ENCODE measurements around the gene DPCD. TPM values are rescaled to one million over a fixed set of nuclear protein-coding genes. Genes with fewer than 3 reads are reported as not detected.

Gene DPCD
- total and polyA plus RNA-seq, 4 donors = 5.1 to 6.9 (median 5.6) TPM

DNA sequence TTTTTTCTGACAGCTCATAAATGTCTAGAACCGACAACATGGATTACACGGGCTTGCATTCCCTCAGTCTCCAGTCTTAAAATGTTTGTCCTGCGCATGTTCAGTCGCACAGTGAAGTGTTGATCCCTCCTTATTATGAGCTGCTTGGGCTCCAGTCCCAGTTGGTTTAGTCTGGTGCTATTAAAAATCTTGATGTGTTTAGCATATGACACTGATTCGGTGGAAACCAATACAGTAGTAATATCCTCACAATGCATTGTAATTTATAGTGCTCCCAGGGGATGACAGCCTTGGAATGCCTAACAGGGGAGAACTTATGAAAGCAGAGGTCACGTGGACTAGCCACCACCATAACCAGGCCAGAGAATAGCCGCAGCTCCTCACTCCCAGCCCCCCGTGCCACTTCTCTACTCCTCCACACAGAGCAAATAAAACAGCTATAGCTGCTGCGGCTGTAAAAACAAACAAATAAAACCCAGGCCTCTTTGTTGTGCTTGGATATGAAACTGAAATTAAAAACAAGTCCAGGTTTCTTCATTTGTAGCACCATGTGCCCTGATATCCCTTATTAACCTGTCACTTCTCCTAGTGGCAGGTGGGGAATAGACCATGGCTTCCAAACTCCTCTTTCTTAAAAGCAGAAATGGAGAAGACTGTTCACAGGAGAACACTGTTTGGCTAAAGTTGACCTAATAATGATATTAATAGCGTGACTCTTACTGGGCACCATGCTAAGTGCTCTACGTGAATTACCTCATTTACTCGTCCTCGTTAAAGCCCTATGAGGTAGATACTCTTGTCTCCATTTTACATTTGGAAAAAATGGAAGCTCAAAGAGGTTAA is 7.7 kb downstream of the DPCD start:
- no peaks in the 10 kb centered on the region for H3K4me1 ChIP-seq (ENCODE audit: control insufficient read depth in 4 of 4, insufficient read depth in 4 of 4, low read length in 3 of 4)
- TF ChIP-seq EGR1 (IDR thresholded peaks at IDR 0.05; ENCODE audit: low read depth in 2 of 2) = no peak
- TF ChIP-seq, protein P1, sequence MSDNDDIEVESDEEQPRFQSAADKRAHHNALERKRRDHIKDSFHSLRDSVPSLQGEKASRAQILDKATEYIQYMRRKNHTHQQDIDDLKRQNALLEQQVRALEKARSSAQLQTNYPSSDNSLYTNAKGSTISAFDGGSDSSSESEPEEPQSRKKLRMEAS (IDR thresholded peaks at IDR 0.05) = no peak
- no peak for TF ChIP-seq SP1 (IDR thresholded peaks at IDR 0.05)
- TF ChIP-seq TAF1 (conservative IDR thresholded peaks at IDR 0.05) = no peak
- no peak for TF ChIP-seq FOXA1 (IDR thresholded peaks at IDR 0.05)
- no peak for TF ChIP-seq HNF4A (conservative IDR thresholded peaks at IDR 0.05)
- TF ChIP-seq, protein P2, sequence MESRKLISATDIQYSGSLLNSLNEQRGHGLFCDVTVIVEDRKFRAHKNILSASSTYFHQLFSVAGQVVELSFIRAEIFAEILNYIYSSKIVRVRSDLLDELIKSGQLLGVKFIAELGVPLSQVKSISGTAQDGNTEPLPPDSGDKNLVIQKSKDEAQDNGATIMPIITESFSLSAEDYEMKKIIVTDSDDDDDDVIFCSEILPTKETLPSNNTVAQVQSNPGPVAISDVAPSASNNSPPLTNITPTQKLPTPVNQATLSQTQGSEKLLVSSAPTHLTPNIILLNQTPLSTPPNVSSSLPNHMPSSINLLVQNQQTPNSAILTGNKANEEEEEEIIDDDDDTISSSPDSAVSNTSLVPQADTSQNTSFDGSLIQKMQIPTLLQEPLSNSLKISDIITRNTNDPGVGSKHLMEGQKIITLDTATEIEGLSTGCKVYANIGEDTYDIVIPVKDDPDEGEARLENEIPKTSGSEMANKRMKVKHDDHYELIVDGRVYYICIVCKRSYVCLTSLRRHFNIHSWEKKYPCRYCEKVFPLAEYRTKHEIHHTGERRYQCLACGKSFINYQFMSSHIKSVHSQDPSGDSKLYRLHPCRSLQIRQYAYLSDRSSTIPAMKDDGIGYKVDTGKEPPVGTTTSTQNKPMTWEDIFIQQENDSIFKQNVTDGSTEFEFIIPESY (IDR thresholded peaks at IDR 0.05) = no peak
- no peak overlapping the region for H3K27ac ChIP-seq (ENCODE audit: low read depth in 1 of 2, low read length in 2 of 2)
- no peak overlapping the region for H3K9ac ChIP-seq (ENCODE audit: low read depth in 1 of 2, low read length in 2 of 2)
- no peak overlapping the region for H3K4me3 ChIP-seq (ENCODE audit: low read depth in 1 of 3, low read length in 3 of 3)
- no peaks in the 10 kb centered on the region for H3K9me3 ChIP-seq (ENCODE audit: control insufficient read depth in 4 of 4, low read length in 3 of 4)
- no peaks in the 10 kb centered on the region for H3K27me3 ChIP-seq (ENCODE audit: control insufficient read depth in 4 of 4, insufficient read depth in 4 of 4, low read length in 3 of 4)
- no peaks in the 10 kb centered on the region for H3K36me3 ChIP-seq (ENCODE audit: control insufficient read depth in 4 of 4, insufficient read depth in 3 of 4, low read depth in 1 of 4, low read length in 3 of 4)
- WGBS = 90% methylated on average over 13 of the region's 13 CpGs
- no peak for DNase-seq (ENCODE audit: low spot score)

DNA sequence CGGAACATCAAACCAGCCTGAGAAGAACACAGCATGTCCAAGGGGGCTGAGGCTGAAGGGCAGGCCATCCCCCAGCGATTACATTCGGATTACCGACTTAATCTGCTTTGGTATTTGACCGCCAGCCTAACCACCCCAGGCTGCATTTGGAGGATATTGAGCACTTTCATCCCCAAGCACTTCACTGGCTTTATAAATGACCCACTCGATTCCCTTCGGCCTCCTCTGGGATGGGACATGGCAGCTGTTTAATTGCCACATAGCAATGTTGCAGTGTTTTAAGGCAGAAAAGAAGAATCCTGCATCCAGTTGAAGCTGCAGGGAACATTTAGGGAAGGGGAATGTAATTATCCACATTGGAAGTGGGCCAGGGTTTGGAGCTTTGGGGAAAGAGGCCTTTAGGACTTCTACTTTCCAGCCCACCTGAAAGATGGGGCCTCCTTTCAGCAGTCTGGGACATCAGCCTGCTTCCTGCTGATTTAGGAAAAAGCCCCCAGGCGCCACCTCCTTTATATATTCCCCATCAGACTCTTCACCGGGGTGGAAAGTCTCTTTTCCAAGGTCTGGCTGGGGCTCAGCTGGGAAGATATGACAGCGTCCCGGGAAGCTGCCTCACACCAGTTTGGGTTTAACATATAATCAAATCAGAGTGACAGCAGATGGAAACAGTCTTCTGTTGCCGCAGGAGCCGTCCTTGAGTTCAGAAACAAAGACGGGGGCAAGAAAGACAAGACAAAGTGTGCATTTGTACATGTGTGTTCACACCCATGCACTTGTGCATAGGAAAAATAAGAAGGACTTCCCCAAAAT is 9.2 kb downstream of the DPCD start:
- Histone ChIP-seq H3K4me3 (ENCODE audit: low read depth in 1 of 3, low read length in 3 of 3) (no peak overlapping the region), H3K27ac (ENCODE audit: low read depth in 1 of 2, low read length in 2 of 2) (no peak overlapping the region), H3K9ac (ENCODE audit: low read depth in 1 of 2, low read length in 2 of 2) (no peak overlapping the region), H3K9me3 (ENCODE audit: control insufficient read depth in 4 of 4, low read length in 3 of 4) (no peaks in the 10 kb centered on the region), H3K27me3 (ENCODE audit: control insufficient read depth in 4 of 4, insufficient read depth in 4 of 4, low read length in 3 of 4) (no peaks in the 10 kb centered on the region), H3K4me1 (ENCODE audit: control insufficient read depth in 4 of 4, insufficient read depth in 4 of 4, low read length in 3 of 4) (no peaks in the 10 kb centered on the region), H3K36me3 (ENCODE audit: control insufficient read depth in 4 of 4, insufficient read depth in 3 of 4, low read depth in 1 of 4, low read length in 3 of 4) (no peaks in the 10 kb centered on the region)
- WGBS = 89% methylated on average over 14 of the region's 14 CpGs
- TF ChIP-seq HNF4G (IDR thresholded peaks at IDR 0.05) = no peak
- no peak for TF ChIP-seq RXRA (IDR thresholded peaks at IDR 0.05)
- TF ChIP-seq SP1 (IDR thresholded peaks at IDR 0.05) = no peak
- TF ChIP-seq, protein P3, sequence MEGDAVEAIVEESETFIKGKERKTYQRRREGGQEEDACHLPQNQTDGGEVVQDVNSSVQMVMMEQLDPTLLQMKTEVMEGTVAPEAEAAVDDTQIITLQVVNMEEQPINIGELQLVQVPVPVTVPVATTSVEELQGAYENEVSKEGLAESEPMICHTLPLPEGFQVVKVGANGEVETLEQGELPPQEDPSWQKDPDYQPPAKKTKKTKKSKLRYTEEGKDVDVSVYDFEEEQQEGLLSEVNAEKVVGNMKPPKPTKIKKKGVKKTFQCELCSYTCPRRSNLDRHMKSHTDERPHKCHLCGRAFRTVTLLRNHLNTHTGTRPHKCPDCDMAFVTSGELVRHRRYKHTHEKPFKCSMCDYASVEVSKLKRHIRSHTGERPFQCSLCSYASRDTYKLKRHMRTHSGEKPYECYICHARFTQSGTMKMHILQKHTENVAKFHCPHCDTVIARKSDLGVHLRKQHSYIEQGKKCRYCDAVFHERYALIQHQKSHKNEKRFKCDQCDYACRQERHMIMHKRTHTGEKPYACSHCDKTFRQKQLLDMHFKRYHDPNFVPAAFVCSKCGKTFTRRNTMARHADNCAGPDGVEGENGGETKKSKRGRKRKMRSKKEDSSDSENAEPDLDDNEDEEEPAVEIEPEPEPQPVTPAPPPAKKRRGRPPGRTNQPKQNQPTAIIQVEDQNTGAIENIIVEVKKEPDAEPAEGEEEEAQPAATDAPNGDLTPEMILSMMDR (IDR thresholded peaks at IDR 0.05; ENCODE audit: low read depth, low read length, missing input control) = no peak
- no peak for TF ChIP-seq GABPA (IDR thresholded peaks at IDR 0.05 in 1 of 2, conservative IDR thresholded peaks at IDR 0.05 in 1 of 2)
- TF ChIP-seq, protein P4, sequence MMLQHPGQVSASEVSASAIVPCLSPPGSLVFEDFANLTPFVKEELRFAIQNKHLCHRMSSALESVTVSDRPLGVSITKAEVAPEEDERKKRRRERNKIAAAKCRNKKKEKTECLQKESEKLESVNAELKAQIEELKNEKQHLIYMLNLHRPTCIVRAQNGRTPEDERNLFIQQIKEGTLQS (IDR thresholded peaks at IDR 0.05) = no peak
- no peak for TF ChIP-seq FOXA2 (IDR thresholded peaks at IDR 0.05)
- TF ChIP-seq HNF4A (conservative IDR thresholded peaks at IDR 0.05) = no peak
- TF ChIP-seq YY1 (IDR thresholded peaks at IDR 0.05) = no peak
- TF ChIP-seq, protein P2 (IDR thresholded peaks at IDR 0.05) = no peak
- no peak for TF ChIP-seq EGR1 (IDR thresholded peaks at IDR 0.05; ENCODE audit: low read depth in 2 of 2)
- TF ChIP-seq RAD21 (IDR thresholded peaks at IDR 0.05) = no peak
- TF ChIP-seq, protein P5, sequence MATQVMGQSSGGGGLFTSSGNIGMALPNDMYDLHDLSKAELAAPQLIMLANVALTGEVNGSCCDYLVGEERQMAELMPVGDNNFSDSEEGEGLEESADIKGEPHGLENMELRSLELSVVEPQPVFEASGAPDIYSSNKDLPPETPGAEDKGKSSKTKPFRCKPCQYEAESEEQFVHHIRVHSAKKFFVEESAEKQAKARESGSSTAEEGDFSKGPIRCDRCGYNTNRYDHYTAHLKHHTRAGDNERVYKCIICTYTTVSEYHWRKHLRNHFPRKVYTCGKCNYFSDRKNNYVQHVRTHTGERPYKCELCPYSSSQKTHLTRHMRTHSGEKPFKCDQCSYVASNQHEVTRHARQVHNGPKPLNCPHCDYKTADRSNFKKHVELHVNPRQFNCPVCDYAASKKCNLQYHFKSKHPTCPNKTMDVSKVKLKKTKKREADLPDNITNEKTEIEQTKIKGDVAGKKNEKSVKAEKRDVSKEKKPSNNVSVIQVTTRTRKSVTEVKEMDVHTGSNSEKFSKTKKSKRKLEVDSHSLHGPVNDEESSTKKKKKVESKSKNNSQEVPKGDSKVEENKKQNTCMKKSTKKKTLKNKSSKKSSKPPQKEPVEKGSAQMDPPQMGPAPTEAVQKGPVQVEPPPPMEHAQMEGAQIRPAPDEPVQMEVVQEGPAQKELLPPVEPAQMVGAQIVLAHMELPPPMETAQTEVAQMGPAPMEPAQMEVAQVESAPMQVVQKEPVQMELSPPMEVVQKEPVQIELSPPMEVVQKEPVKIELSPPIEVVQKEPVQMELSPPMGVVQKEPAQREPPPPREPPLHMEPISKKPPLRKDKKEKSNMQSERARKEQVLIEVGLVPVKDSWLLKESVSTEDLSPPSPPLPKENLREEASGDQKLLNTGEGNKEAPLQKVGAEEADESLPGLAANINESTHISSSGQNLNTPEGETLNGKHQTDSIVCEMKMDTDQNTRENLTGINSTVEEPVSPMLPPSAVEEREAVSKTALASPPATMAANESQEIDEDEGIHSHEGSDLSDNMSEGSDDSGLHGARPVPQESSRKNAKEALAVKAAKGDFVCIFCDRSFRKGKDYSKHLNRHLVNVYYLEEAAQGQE (IDR thresholded peaks at IDR 0.05) = no peak
- TF ChIP-seq, protein P1 (IDR thresholded peaks at IDR 0.05) = no peak
- TF ChIP-seq JUND (IDR thresholded peaks at IDR 0.05) = no peak
- TF ChIP-seq FOXA1 (IDR thresholded peaks at IDR 0.05) = no peak
- no peak for TF ChIP-seq NR2F2 (IDR thresholded peaks at IDR 0.05)
- no peak for TF ChIP-seq TAF1 (conservative IDR thresholded peaks at IDR 0.05)
- DNase-seq (ENCODE audit: low spot score) = no peak

Measured in liver (tissue), 9 donors.